ENCODE results near the gene SRSF4. TPM values are rescaled to one million over a fixed set of nuclear protein-coding genes. Genes with fewer than 3 reads are reported as not detected.

SRSF4 gene
- 84.2 and 87.4 TPM in 2 replicates for polyA plus RNA-seq (2013)

DNA sequence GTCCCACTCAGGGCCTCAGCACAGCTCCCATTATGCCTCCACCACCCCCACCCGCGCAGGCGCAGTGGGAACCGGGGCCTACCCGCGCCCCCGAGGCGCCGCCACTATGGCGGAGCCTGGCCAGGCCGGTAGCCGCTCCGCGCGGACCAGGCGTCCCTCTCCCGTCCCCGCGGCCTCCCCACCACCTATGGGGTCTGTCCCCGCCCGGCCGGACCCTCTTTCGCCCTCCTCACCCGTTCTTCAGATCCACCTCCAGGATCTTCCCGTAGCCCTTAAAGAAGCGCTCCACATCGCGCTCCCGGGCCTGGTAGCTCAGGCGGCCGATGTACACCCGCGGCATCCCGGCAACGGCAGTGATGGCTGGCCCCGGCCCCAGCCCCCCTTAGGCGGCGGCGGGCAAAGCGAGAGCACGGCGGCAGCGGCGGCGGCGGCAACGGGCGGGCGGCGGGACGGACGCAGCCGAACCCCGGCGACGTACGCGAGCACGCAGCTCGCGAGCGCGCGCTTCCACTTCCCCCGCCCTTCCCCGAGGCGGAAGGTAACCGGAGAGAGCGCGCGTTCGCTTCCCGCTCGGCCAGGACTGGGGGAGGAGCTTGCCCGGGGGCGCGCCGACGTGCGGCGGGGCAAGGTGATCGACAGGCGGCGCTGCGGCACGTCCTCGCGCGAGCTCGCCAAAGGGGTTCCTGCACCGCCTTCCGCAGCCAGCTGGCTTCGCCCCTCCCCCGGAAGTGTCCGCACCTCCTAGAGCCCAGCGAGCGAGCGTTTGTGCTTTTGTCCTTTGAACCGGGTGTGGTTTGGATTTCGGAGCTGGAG is at the start of gene SRSF4:
TSS of gene SRSF4 (minus strand) at position 488 of the 813 bp plus-strand sequence. CDS start at position 340, 148 bp downstream.
- Histone ChIP-seq H3K4me2 (ENCODE audit: low read length) (peak within 1 kb of the TSS; percentile 91), H3K4me1 (ENCODE audit: control insufficient read depth in 1 of 2, insufficient read depth in 2 of 2, low read length in 2 of 2) (peaks cover 7 to 9% of the 10 kb centered on the region in 2 experiments)
- no CpG with 5 or more reads among the region's 100 CpGs for WGBS (ENCODE audit: extremely low coverage, insufficient coverage, insufficient read length)

DNA sequence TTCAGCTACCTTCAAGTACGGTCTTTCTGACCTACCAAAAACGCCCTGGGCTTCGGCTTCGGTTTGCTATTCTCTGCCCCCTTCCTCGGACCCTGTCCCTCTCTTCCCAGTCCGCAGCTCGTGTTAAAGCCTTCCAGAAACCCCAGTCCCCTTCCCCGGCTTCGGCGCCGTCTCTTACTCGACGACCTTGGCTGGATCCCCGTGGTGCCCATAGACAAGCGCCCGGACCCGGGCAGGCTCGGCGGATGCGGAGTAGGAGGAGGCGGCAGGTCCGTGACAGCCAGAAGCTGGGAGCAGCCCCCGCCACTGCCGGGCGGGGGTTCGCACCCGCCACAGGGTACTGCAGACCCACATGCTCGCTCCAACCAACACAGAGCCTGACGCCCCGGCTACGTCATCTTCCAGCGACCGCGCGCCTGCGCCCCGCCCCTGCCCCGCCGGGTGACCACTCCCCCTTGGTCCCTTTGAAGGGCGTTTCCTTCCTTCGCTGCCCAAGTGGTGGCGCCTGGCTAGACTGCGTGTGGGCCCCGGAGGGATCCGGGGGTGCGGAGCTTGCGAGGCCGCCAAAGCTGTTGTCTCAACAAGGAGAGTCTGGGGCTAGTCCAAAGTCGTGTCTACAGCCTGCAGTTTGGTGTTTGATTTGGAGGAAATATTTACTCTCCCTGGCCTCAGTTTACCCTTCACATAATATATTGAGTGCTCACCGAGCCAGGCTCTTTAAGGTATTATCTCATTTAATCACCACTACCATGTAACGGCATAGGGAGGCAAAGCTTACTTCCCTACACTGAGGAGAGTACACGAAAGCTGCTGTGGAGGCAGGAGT is 49.1 kb upstream of the SRSF4 start, which contains the start of gene MECR:
TSS of gene MECR (minus strand) at position 382 of the 826 bp plus-strand sequence. CDS start at position 354, 28 bp downstream.
- Histone ChIP-seq H3K4ac (ENCODE audit: low read depth, low read length) (peak within 1 kb of the TSS; percentile 72), H4K12ac (ENCODE audit: low read depth, low read length) (peak within 1 kb of the TSS; percentile 88), H3K79me2 (ENCODE audit: control insufficient read depth, insufficient read depth, low read length, poor library complexity) (peaks cover 3% of the 10 kb centered on the region), H2AK5ac (ENCODE audit: low read length) (no peak within 1 kb of the TSS), H2AFZ (ENCODE audit: insufficient read depth, low read length, poor library complexity) (peak within 1 kb of the TSS; percentile 56), H3K18ac (ENCODE audit: low read length) (peak within 1 kb of the TSS; percentile 54), H2BK12ac (ENCODE audit: low read length) (peak within 1 kb of the TSS; percentile 16), H3K9me3 (ENCODE audit: insufficient read depth, low read depth, low read length) (no peaks in the 10 kb centered on the region), H3K4me2 (ENCODE audit: low read length) (peak within 1 kb of the TSS; percentile 80), H3K14ac (ENCODE audit: low read length) (peak within 1 kb of the TSS; percentile 64), H3K4me1 (ENCODE audit: control insufficient read depth in 1 of 2, insufficient read depth in 2 of 2, low read length in 2 of 2) (peaks cover 4 to 9% of the 10 kb centered on the region in 2 experiments), H3K4me3 (ENCODE audit: low read depth, low read length) (peak within 1 kb of the TSS; percentile 88), H3K36me3 (ENCODE audit: control insufficient read depth in 1 of 2, insufficient read depth in 2 of 2, low read length in 2 of 2) (no peaks in the 10 kb centered on the region), H3K27ac (ENCODE audit: low read depth, low read length) (no peak within 1 kb of the TSS), H3K9ac (ENCODE audit: low read length) (peak within 1 kb of the TSS; percentile 90), H4K8ac (ENCODE audit: low read depth, low read length) (peak within 1 kb of the TSS; percentile 92), H2BK120ac (ENCODE audit: insufficient read depth, low read length, poor library complexity) (peak within 1 kb of the TSS; percentile 70), H3K27me3 (ENCODE audit: insufficient read depth, low read length) (no peaks in the 10 kb centered on the region), H2BK5ac (ENCODE audit: low read depth, low read length, poor library complexity) (peak within 1 kb of the TSS; percentile 78), H3K23ac (ENCODE audit: low read length) (no peak within 1 kb of the TSS), H4K91ac (ENCODE audit: low read depth, low read length) (peak within 1 kb of the TSS; percentile 68), H3K79me1 (ENCODE audit: low read length) (peaks cover 7% of the 10 kb centered on the region)
- WGBS (ENCODE audit: extremely low coverage, insufficient coverage, insufficient read length), result no CpG with 5 or more reads among the region's 52 CpGs
- peak; percentile 92 to 94 for DNase-seq

More for the DNA sequence above, at the start of gene SRSF4:
- Histone ChIP-seq H3K23ac (ENCODE audit: low read length) (no peak within 1 kb of the TSS), H3K4me3 (ENCODE audit: low read depth, low read length) (peak within 1 kb of the TSS; percentile 93), H3K27ac (ENCODE audit: low read depth, low read length) (peak within 1 kb of the TSS; percentile 98), H2AK5ac (ENCODE audit: low read length) (peak within 1 kb of the TSS; percentile 99), H3K36me3 (ENCODE audit: control insufficient read depth in 1 of 2, insufficient read depth in 2 of 2, low read length in 2 of 2) (peaks cover 2 to 9% of the 10 kb centered on the region in 2 experiments), H4K12ac (ENCODE audit: low read depth, low read length) (peak within 1 kb of the TSS; percentile 98), H3K27me3 (ENCODE audit: insufficient read depth, low read length) (no peaks in the 10 kb centered on the region), H2AFZ (ENCODE audit: insufficient read depth, low read length, poor library complexity) (peak within 1 kb of the TSS; percentile 99), H3K9ac (ENCODE audit: low read length) (peak within 1 kb of the TSS; percentile 100), H3K14ac (ENCODE audit: low read length) (peak within 1 kb of the TSS; percentile 100), H2BK5ac (ENCODE audit: low read depth, low read length, poor library complexity) (peak within 1 kb of the TSS; percentile 99), H3K18ac (ENCODE audit: low read length) (peak within 1 kb of the TSS; percentile 100), H3K79me1 (ENCODE audit: low read length) (peaks cover 18% of the 10 kb centered on the region), H4K8ac (ENCODE audit: low read depth, low read length) (peak within 1 kb of the TSS; percentile 100), H3K9me3 (ENCODE audit: insufficient read depth, low read depth, low read length) (no peaks in the 10 kb centered on the region), H3K79me2 (ENCODE audit: control insufficient read depth, insufficient read depth, low read length, poor library complexity) (peaks cover 22% of the 10 kb centered on the region), H2BK120ac (ENCODE audit: insufficient read depth, low read length, poor library complexity) (peak within 1 kb of the TSS; percentile 99), H2BK12ac (ENCODE audit: low read length) (peak within 1 kb of the TSS; percentile 67), H3K4ac (ENCODE audit: low read depth, low read length) (peak within 1 kb of the TSS; percentile 99), H4K91ac (ENCODE audit: low read depth, low read length) (peak within 1 kb of the TSS; percentile 100)
- DNase-seq, result peak; percentile 99

DNA sequence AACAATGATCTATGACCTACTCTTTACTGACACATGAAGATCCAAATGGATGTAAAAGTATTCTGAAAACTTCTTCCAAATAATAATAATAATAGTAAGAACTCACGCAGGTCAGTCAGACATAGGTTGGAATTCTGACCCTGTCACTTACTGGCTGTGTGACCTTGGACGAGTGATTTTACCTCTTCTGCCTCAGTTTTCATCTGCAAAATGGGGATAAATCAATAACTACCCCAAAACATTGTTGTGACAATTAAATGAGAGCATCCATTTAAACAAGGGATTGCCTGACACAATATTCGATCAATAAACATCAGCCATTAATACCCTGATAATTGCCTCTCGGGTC is 48.5 kb upstream of the SRSF4 start:
- no peak overlapping the region for H2AK5ac ChIP-seq (ENCODE audit: low read length)
- H3K23ac ChIP-seq (ENCODE audit: low read length), result no peak overlapping the region
- H4K12ac ChIP-seq (ENCODE audit: low read depth, low read length), result no peak overlapping the region
- H3K79me1 ChIP-seq (ENCODE audit: low read length), result peaks cover 7% of the 10 kb centered on the region
- H3K4me3 ChIP-seq (ENCODE audit: low read depth, low read length), result peak overlapping the region; percentile 88
- H3K27me3 ChIP-seq (ENCODE audit: insufficient read depth, low read length), result no peaks in the 10 kb centered on the region
- no peak overlapping the region for H2BK5ac ChIP-seq (ENCODE audit: low read depth, low read length, poor library complexity)
- H2BK120ac ChIP-seq (ENCODE audit: insufficient read depth, low read length, poor library complexity), result no peak overlapping the region
- H3K27ac ChIP-seq (ENCODE audit: low read depth, low read length), result no peak overlapping the region
- H3K4me2 ChIP-seq (ENCODE audit: low read length), result peak overlapping the region; percentile 80
- H3K79me2 ChIP-seq (ENCODE audit: control insufficient read depth, insufficient read depth, low read length, poor library complexity), result peaks cover 3% of the 10 kb centered on the region
- peak overlapping the region; percentile 42 for H4K91ac ChIP-seq (ENCODE audit: low read depth, low read length)
- no CpG with 5 or more reads among the region's 4 CpGs for WGBS (ENCODE audit: extremely low coverage, insufficient coverage, insufficient read length)
- peak overlapping the region; percentile 90 for H3K9ac ChIP-seq (ENCODE audit: low read length)
- H3K4me1 ChIP-seq (ENCODE audit: control insufficient read depth in 1 of 2, insufficient read depth in 2 of 2, low read length in 2 of 2), result peaks cover 4 to 9% of the 10 kb centered on the region in 2 experiments
- peak in 1 of 2 donors; percentile 7 for DNase-seq
- H2AFZ ChIP-seq (ENCODE audit: insufficient read depth, low read length, poor library complexity), result no peak overlapping the region
- no peak overlapping the region for H3K14ac ChIP-seq (ENCODE audit: low read length)
- no peaks in the 10 kb centered on the region for H3K9me3 ChIP-seq (ENCODE audit: insufficient read depth, low read depth, low read length)
- H3K18ac ChIP-seq (ENCODE audit: low read length), result no peak overlapping the region
- H2BK12ac ChIP-seq (ENCODE audit: low read length), result no peak overlapping the region
- peak overlapping the region; percentile 92 for H4K8ac ChIP-seq (ENCODE audit: low read depth, low read length)
- peak overlapping the region; percentile 72 for H3K4ac ChIP-seq (ENCODE audit: low read depth, low read length)
- no peaks in the 10 kb centered on the region for H3K36me3 ChIP-seq (ENCODE audit: control insufficient read depth in 1 of 2, insufficient read depth in 2 of 2, low read length in 2 of 2)

GRCh38 chr1:29227511-29227910 is 45.8 kb upstream of the SRSF4 start:
- peak overlapping the region; percentile 57 for H4K91ac ChIP-seq (ENCODE audit: low read depth, low read length)
- peak overlapping the region; percentile 29 for H2AK5ac ChIP-seq (ENCODE audit: low read length)
- H3K27me3 ChIP-seq (ENCODE audit: insufficient read depth, low read length), result no peaks in the 10 kb centered on the region
- H3K23ac ChIP-seq (ENCODE audit: low read length), result no peak overlapping the region
- H2AFZ ChIP-seq (ENCODE audit: insufficient read depth, low read length, poor library complexity), result no peak overlapping the region
- peak overlapping the region; percentile 18 for H3K4me2 ChIP-seq (ENCODE audit: low read length)
- H3K4me1 ChIP-seq (ENCODE audit: control insufficient read depth in 1 of 2, insufficient read depth in 2 of 2, low read length in 2 of 2), result peaks cover 7 to 14% of the 10 kb centered on the region in 2 experiments
- H3K9ac ChIP-seq (ENCODE audit: low read length), result no peak overlapping the region
- WGBS (ENCODE audit: extremely low coverage, insufficient coverage, insufficient read length), result no CpG with 5 or more reads among the region's 5 CpGs
- no peak overlapping the region for H3K4me3 ChIP-seq (ENCODE audit: low read depth, low read length)
- peaks cover 7% of the 10 kb centered on the region for H3K79me1 ChIP-seq (ENCODE audit: low read length)
- no peak overlapping the region for H4K12ac ChIP-seq (ENCODE audit: low read depth, low read length)
- peak; percentile 81 to 90 for DNase-seq
- peak overlapping the region; percentile 54 for H3K4ac ChIP-seq (ENCODE audit: low read depth, low read length)
- H3K18ac ChIP-seq (ENCODE audit: low read length), result no peak overlapping the region
- peaks cover 3% of the 10 kb centered on the region for H3K79me2 ChIP-seq (ENCODE audit: control insufficient read depth, insufficient read depth, low read length, poor library complexity)
- H2BK5ac ChIP-seq (ENCODE audit: low read depth, low read length, poor library complexity), result peak overlapping the region; percentile 86
- H3K27ac ChIP-seq (ENCODE audit: low read depth, low read length), result peak overlapping the region; percentile 77
- H4K8ac ChIP-seq (ENCODE audit: low read depth, low read length), result no peak overlapping the region
- no peak overlapping the region for H2BK12ac ChIP-seq (ENCODE audit: low read length)
- no peak overlapping the region for H2BK120ac ChIP-seq (ENCODE audit: insufficient read depth, low read length, poor library complexity)
- no peaks in the 10 kb centered on the region for H3K9me3 ChIP-seq (ENCODE audit: insufficient read depth, low read depth, low read length)
- H3K36me3 ChIP-seq (ENCODE audit: control insufficient read depth in 1 of 2, insufficient read depth in 2 of 2, low read length in 2 of 2), result peaks cover 3 to 4% of the 10 kb centered on the region in 2 experiments
- H3K14ac ChIP-seq (ENCODE audit: low read length), result no peak overlapping the region
